ENCODE results near the gene OSBPL3. TPM values are rescaled to one million over a fixed set of nuclear protein-coding genes. Genes with fewer than 3 reads are reported as not detected.

OSBPL3 gene
- total RNA-seq, 1 donor from 2014 or later: 35.2 TPM

DNA sequence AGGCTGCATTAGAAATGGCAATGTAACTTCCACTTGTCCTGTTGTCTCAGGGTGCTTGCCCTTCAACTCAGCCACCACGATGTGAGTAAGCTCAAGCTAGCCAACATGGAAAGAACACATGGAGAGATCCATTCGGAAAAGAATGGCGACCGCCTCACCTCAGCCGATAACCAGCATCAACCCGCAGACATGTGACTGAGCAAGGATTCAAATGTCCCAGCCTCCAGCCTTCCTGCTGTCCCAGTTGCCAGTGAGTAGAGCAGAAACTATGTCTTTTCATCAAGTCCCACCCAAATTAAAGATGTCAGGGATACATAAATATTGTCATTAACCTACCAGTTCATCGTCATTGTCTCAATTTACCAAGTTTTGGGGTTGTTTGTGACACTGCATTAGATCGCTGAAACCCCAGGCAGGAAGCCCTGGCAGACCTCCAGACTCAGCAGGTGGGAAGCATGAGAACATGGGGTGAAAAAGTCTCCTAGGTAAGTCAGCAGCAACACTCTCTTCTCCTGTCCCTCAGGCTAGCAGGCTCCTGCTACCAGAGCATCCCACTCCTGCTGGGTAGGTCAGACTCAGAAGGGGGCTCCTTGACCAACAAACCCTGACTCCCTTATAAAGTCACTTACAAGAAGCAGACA is 67.0 kb downstream of the OSBPL3 start:
- DNase-seq (ENCODE audit: low read depth): no peak
- Histone ChIP-seq H3K4me3 (ENCODE audit: low read depth, low read length) (no peak overlapping the region), H3K27me3 (ENCODE audit: control insufficient read depth, insufficient read depth, low read length) (no peaks in the 10 kb centered on the region), H3K36me3 (ENCODE audit: control insufficient read depth, insufficient read depth, low read length) (no peaks in the 10 kb centered on the region)
- TF ChIP-seq, protein P1, sequence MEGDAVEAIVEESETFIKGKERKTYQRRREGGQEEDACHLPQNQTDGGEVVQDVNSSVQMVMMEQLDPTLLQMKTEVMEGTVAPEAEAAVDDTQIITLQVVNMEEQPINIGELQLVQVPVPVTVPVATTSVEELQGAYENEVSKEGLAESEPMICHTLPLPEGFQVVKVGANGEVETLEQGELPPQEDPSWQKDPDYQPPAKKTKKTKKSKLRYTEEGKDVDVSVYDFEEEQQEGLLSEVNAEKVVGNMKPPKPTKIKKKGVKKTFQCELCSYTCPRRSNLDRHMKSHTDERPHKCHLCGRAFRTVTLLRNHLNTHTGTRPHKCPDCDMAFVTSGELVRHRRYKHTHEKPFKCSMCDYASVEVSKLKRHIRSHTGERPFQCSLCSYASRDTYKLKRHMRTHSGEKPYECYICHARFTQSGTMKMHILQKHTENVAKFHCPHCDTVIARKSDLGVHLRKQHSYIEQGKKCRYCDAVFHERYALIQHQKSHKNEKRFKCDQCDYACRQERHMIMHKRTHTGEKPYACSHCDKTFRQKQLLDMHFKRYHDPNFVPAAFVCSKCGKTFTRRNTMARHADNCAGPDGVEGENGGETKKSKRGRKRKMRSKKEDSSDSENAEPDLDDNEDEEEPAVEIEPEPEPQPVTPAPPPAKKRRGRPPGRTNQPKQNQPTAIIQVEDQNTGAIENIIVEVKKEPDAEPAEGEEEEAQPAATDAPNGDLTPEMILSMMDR (IDR thresholded peaks at IDR 0.05; ENCODE audit: insufficient read depth, low read length, poor library complexity, severe bottlenecking): no peak

DNA sequence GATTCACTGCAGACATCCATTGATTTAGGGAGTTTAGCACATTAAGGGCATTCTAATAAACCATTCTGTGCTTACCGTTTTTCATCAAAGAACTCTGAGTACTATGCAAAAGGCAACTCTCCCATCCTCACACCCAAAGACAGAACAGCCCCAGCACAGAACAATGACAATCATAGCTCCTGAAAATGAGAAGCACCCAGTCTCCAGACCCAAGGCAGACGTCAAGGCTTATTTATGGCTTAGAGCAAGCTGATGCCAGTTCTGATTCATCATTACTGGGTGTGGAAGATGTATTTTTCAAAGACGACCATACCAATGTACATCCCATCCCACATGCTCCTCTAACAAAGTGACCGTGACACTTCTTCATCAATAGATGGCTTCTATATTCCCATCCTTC is 67.6 kb downstream of the OSBPL3 start:
- TF ChIP-seq, protein P1 (IDR thresholded peaks at IDR 0.05; ENCODE audit: insufficient read depth, low read length, poor library complexity, severe bottlenecking): no peak
- no peak for DNase-seq (ENCODE audit: low read depth)
- H3K36me3 ChIP-seq (ENCODE audit: control insufficient read depth, insufficient read depth, low read length): no peaks in the 10 kb centered on the region
- no peak overlapping the region for H3K4me3 ChIP-seq (ENCODE audit: low read depth, low read length)
- H3K27me3 ChIP-seq (ENCODE audit: control insufficient read depth, insufficient read depth, low read length): no peaks in the 10 kb centered on the region

DNA sequence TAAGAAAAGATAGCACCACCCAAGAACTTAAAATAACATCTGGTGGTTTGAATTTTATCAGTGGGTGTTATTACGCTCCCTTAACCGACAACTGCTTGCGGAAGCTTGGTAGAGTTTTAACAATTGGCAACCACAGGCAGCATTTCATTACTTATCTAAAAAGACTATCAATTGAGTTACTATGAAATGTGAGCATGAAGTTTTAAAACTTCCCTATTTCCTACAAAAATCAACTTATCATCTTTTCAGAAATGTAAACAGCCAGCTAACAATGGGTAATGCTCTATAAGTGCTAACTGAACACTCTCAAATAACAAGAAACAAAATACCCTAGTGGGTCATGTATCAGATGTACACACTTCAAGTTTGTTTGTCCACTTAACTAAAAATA is 68.8 kb downstream of the OSBPL3 start:
- Histone ChIP-seq H3K36me3 (ENCODE audit: control insufficient read depth, insufficient read depth, low read length) (no peaks in the 10 kb centered on the region), H3K4me3 (ENCODE audit: low read depth, low read length) (no peak overlapping the region), H3K27me3 (ENCODE audit: control insufficient read depth, insufficient read depth, low read length) (no peaks in the 10 kb centered on the region)
- no peak for DNase-seq (ENCODE audit: low read depth)
- TF ChIP-seq, protein P1 (IDR thresholded peaks at IDR 0.05; ENCODE audit: insufficient read depth, low read length, poor library complexity, severe bottlenecking): no peak

DNA sequence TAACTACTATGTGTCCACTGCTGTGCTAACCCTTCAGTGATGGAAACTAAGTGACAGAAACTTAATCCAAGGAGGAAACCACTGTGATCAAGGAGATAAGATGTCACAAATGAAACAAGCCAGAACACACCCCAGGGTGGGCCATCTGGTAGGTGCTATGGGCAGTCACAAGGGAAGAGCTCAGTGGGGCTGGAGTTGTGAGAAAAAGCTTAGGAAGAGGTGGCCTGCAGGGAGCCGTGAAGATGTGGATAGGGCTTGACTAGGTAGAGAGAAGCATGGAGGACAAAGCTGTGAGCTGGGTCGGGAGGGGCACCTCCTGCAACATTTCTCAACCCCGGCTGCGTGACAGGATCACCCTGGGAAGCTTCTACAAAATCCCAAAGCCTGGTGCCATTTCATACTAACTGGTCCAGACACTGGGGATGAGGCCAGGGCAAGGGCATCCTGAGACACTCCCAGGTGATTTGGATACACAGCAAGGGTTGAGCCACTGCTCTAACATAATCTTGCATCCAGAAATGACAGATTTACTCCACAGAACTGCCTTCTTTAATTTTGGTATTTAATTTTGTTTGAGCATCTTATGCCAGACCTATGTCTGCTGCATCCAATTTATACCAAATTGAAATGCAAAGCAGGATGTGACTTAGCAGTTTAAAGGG is 69.3 kb downstream of the OSBPL3 start:
- no peaks in the 10 kb centered on the region for H3K27me3 ChIP-seq (ENCODE audit: control insufficient read depth, insufficient read depth, low read length)
- no peak overlapping the region for H3K4me3 ChIP-seq (ENCODE audit: low read depth, low read length)
- no peaks in the 10 kb centered on the region for H3K36me3 ChIP-seq (ENCODE audit: control insufficient read depth, insufficient read depth, low read length)
- TF ChIP-seq, protein P1 (IDR thresholded peaks at IDR 0.05; ENCODE audit: insufficient read depth, low read length, poor library complexity, severe bottlenecking): no peak
- DNase-seq (ENCODE audit: low read depth): no peak

DNA sequence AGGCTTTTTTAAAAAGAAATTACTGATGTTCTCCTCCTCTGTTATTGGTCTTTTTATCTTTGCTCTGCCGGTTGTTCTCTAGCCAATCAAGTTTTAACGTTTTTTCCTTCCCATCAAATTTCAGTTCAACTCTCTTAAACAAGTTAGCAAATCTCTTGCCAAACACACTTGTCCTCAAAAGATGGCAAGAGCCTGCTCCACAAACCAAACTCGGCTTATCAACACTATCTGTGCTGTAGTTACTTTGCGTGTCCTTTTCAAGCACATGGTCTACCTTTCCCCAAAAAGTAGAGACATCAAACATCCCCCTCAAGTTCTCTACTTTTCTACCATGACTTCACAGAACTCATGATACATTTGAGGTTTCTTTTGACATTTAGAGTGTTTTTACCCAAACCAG is 71.3 kb downstream of the OSBPL3 start:
- Histone ChIP-seq H3K27me3 (ENCODE audit: control insufficient read depth, insufficient read depth, low read length) (no peaks in the 10 kb centered on the region), H3K4me3 (ENCODE audit: low read depth, low read length) (no peak overlapping the region), H3K36me3 (ENCODE audit: control insufficient read depth, insufficient read depth, low read length) (no peaks in the 10 kb centered on the region)
- no peak for DNase-seq (ENCODE audit: low read depth)
- TF ChIP-seq, protein P1 (IDR thresholded peaks at IDR 0.05; ENCODE audit: insufficient read depth, low read length, poor library complexity, severe bottlenecking): no peak

DNA sequence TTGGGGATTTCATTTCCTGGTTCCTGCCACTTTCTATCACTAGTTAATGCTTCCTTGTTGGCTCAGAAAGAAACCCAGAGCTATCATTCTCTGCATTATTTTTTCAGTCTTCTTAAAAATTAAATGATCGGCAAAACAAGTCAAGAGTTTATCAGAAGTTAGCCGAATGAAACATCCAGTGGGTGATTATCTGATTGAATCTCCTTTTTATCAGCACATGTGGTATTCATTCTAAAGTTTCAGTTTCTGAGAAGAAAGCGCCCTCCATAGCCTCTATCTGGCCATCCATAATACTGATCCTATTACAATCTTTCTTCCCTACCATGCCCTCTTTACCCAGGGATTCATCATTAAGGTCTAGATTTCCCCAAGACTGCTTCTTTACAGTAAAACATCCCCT is 71.8 kb downstream of the OSBPL3 start:
- no peak for DNase-seq (ENCODE audit: low read depth)
- Histone ChIP-seq H3K36me3 (ENCODE audit: control insufficient read depth, insufficient read depth, low read length) (no peaks in the 10 kb centered on the region), H3K27me3 (ENCODE audit: control insufficient read depth, insufficient read depth, low read length) (no peaks in the 10 kb centered on the region), H3K4me3 (ENCODE audit: low read depth, low read length) (no peak overlapping the region)
- TF ChIP-seq, protein P1 (IDR thresholded peaks at IDR 0.05; ENCODE audit: insufficient read depth, low read length, poor library complexity, severe bottlenecking): no peak
